GM12872 (cell line): Measurements from ENCODE around the gene SEPTIN2.

Experiments used
- CTCF ChIP-seq: IDR thresholded peaks from 3 replicates; pipeline ENCODE4 v1.5.1; 2011; ENCODE audit warnings: low read depth, mild to moderate bottlenecking, low read length, moderate library complexity; ENCODE audit not compliant: insufficient read depth

The SEPTIN2 gene

DNA sequence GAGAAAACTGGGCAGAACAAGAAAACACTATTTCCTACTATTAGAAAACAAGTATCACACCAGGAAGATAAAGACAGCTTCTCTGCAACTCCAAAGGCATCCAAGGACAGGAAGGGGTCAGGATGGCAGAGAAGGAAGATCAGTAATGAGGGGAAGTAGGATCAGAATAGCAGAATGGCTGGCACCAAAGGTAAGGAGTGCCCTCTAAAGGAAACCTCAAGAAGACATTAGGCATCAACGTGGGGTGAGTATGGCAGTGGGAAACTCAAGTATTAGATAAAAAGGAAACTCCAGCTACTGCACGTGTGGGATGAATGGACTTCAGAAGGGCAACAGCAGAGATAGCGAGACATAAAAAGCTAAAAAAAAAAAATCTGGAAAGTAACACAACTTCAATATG, 26.1 kb upstream of the SEPTIN2 start:
- no peak for TF ChIP-seq CTCF

DNA sequence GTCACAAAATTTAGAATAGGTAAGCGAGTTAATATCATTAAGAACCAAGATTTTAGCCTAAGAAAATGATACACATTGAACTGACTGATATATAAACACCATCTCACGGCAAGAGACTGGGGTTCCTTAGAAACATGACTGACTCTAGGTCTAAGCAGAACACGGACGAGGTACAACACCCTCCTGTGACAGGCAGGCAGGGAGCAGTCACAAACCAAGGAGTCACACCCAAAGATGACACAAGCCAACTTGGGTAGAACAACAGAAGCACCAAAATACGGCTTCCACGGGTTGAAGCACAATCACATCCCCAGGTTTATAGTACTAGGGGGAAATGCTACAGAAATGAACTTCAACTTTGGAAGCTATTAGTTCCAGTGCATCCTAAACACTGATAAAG, 24.6 kb upstream of the SEPTIN2 start:
- no peak for TF ChIP-seq CTCF

- no peak for TF ChIP-seq CTCF
These were observed 23.7 kb upstream of the SEPTIN2 start for GRCh38 chr2:241291977-241292376.

DNA sequence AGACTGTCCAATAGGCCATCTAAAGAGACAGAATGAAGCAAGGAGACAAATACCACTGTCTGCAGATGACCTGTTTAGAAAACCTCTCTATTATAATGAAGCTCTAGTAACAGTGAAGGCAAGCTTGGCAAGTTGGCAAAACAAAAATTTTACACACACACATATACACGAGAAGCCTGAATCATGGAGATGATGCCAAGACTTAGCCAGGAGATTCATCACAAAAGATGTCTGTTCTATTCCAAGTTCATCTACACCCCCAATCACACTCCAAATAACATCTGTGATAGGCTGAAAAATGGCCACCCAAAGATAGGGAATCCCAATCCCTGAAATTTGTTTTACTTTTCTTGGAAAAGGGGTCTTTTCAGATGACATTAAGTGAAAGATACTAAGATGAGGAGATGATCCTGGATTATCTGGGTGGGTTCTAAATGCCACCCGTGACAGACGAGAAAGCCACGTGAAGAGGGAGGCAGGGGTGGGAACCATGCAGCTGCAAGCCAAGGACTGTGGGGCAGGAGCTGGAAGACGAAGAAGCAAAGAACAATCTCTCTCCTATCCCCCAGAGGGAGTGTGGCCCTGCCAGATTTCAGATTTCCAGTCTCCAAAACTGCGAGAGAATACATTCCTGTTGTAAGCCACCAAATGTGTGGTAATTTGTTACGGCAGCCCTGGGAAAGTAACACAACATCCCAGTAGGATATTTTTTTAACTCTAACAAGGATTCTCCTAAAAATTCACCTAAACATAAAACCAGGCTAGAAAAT, 20.2 kb upstream of the SEPTIN2 start:
- no peak for TF ChIP-seq CTCF

DNA sequence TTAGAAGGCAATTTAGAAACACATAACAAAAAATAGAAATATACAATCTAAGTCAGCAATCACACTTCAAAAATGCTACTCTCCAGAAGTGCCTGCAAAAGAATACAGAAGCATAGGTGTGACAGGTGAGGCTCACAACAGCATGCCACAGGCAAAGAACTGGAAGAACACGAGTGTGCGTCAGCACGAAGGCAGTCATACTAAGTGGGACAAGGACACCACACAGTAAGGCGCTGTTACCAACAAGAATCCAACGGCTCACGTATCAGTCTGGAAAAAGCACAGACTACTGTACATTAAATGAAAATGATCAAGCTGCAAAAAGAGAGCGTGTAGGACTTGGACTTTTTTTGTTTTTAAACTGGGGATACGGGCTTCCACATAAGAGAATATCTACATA, 19.0 kb upstream of the SEPTIN2 start:
- no peak for TF ChIP-seq CTCF

DNA sequence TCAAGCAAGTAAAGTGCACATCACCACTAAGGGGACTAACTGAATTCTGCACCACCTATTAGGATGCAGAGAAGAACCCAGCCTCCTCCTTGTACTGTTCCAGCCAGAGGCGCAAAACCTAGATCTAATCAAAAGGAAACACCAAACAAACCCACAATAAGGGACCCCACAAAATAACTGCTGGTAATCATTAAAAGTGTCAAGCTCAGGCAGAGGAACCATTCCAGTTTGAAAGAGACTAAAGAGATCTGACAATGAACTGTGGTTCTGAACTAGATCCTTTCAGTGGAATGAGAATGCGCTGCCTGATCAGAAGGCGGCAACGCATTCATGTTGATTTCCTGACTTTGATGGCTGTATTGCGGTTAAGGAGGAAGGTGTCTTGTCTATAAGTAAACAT, 17.1 kb upstream of the SEPTIN2 start:
- no peak for TF ChIP-seq CTCF

GRCh38 chr2:241300000-241300399, 15.7 kb upstream of the SEPTIN2 start:
- TF ChIP-seq CTCF = no peak
